RWPE1 (cell line): ENCODE measurements around the gene PLTP.
A peak's percentile ranks its signal among the peaks of the same experiment; 100 is the strongest.

Source experiments
- CTCF ChIA-PET: fragments of 350-600 bp; sonication (Branson Sonifier 250); formaldehyde crosslinking; extraction: SDS; loops from one replicate; lab custom pipeline; 2021; lab: Yijun Ruan, JAX
- POLR2A ChIA-PET: fragments of 400-600 bp; formaldehyde crosslinking; extraction: SDS; loops from one replicate; lab custom pipeline; 2020; ENCODE audit warnings: antibody characterized with exemption; ENCODE audit not compliant: low non-redundant PET; lab: Yijun Ruan, JAX
- DNase-seq: peaks from one replicate; pipeline ENCODE4 v3.0.0; 2012; ENCODE audit warnings: low spot score
- H3K27ac ChIP-seq: fragments of 450-650 bp; 2 replicates; pipeline ENCODE4 v1.5.1; 2017
- CTCF ChIP-seq: fragments of 450-650 bp; conservative IDR thresholded peaks from 2 replicates; pipeline ENCODE4 v1.5.1; 2017; ENCODE audit warnings: low read depth, mild to moderate bottlenecking

PLTP gene

DNA sequence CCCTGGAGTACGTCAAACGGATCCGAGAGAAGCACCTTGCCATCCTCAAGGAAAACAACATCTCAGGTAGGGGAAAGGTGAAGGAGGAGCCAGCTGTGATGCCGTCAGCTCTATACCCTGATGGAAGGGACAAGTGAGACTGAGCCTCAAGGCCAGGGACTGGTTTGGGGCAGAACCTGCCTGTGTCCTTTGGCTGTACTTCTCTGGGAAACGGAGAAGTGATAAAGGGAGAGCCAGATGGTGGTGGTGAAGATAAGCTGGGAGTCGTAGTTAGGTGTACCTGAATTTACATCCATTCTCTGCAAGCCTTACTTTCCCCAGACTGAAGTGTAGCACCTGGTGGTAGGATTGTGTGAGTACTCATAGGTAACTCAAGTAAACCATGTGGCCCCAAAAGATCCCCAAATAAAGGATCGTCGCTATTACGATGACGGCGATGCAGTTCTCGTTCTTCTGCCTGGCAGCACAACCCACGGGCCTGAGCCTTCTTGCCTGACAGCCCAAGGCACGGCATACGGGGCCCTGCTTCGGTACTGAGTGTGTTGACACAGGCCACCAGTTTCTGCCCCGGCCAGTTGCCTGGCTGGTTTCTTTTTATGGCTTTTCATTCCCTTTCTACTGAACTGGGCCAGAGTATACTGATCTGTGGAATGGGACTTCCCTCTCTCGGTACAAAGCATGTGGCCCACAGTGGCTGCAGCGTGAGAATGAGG, 33.2 kb upstream of the PLTP start:
- ChIA-PET POLR2A (interaction anchor here (2.3 to 5.6 kb wide), 2 partner anchors 11 kb away, joined by 17 to 35 read pairs; partner anchors contain the start of gene PCIF1), CTCF (interaction anchor here (0.6 to 2.1 kb wide), 9 partner anchors 8 to 389 kb away, joined by 3 to 9 read pairs (median 3); partner anchors contain the start of gene MMP9)
- DNase-seq = no peak
- peak overlapping the region; percentile 86 for H3K27ac ChIP-seq
- no peak for TF ChIP-seq CTCF

DNA sequence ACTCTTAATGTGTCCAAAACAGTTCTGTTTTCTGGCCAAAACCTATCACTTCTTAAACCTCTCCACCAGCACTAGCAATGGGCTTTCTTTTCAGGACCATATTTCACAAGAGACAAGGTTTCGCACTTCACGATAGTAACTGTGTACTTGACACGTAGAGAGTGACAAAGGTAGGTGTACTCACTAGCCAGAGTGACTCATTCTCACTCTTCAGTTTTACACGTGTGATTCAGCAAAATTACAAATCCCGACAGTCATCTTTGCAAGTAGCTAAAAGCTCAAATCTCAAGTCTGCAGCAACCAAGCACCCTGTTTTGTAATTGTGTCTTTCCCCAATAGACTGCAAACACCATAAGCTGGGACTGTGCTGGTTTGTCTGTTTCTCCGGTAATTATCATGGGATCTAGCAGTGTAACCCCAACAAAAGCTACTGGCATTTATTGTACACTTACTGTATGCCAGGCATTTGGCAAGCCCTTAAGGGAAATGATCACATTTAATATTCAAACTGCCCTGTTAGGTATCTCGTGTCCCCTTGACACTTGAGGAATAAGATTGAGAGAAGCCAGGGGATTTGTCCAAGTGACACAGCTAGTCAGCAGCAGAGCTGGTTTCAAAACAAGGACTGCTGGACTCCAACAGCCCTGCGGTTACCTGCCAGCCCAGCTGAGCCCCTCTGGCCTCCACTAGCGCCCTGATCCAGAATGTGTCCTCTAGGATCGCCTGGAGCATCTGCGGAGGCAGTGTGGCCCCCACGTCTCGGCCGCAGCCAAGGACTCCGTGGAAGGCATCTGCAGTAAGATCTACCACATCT, 32.4 kb upstream of the PLTP start:
- ChIA-PET CTCF (interaction anchor here (0.5 to 1.2 kb wide), 11 partner anchors 9 to 866 kb away, joined by 3 to 7 read pairs (median 3); partner anchors contain the start of gene MMP9), POLR2A (interaction anchor here (2.3 kb wide), 1 partner anchor 10 kb away, joined by 17 read pairs; the partner anchor contains the start of gene PCIF1)
- peak overlapping the region; percentile 86 for H3K27ac ChIP-seq
- no peak for TF ChIP-seq CTCF
- DNase-seq = peak; percentile 87

- H3K27ac ChIP-seq = peak overlapping the region; percentile 80
- no peak for TF ChIP-seq CTCF
- POLR2A ChIA-PET = interaction anchor here (2.3 kb wide), 1 partner anchor 9 kb away, joined by 17 read pairs; the partner anchor contains the start of gene PCIF1
- CTCF ChIA-PET = interaction anchor here (0.6 to 1.1 kb wide), 2 partner anchors 26 to 62 kb away, joined by 3 read pairs; no protein-coding TSS in a partner anchor
- no peak for DNase-seq
Measured at GRCh38 chr20:45943613-45944012, 31.7 kb upstream of the PLTP start.

- no peak for TF ChIP-seq CTCF
- POLR2A ChIA-PET = no interaction called here
Measured at GRCh38 chr20:45940469-45940868, 28.5 kb upstream of the PLTP start.

GRCh38 chr20:45940053-45940452, 28.1 kb upstream of the PLTP start:
- H3K27ac ChIP-seq = 0 out of 2 replicates have a peak overlapping the region, but pooled peaks have one; percentile 1
- ChIA-PET POLR2A (no interaction called here), CTCF (no interaction called here)
- no peak for DNase-seq
- TF ChIP-seq CTCF = no peak

More at GRCh38 chr20:45940469-45940868, 28.5 kb upstream of the PLTP start:
- CTCF ChIA-PET = no interaction called here
- DNase-seq = no peak
- H3K27ac ChIP-seq = 0 out of 2 replicates have a peak overlapping the region, but pooled peaks have one; percentile 1
